ENCODE data around the gene YKT6.

DNA sequence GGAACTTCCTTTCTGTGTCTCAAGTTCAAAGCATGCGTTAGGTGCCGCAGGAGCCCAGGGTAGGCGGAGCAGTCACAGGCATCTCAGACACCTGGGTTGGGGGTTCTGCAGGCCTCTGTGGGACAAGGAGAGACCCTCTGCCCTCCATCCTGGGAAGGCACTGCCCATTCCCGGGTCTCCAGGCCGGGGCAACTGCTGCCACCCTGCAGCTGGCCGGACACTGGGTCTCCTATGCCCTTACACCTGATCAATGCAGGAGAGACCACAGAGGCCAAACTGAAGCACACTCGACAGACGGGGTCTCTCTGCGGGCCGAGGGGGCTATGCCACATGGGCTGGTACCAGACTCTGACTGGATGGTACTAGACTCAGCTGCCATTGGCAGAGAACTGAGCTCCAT is 36.9 kb downstream of the YKT6 start:
- TF ChIP-seq, protein P1, sequence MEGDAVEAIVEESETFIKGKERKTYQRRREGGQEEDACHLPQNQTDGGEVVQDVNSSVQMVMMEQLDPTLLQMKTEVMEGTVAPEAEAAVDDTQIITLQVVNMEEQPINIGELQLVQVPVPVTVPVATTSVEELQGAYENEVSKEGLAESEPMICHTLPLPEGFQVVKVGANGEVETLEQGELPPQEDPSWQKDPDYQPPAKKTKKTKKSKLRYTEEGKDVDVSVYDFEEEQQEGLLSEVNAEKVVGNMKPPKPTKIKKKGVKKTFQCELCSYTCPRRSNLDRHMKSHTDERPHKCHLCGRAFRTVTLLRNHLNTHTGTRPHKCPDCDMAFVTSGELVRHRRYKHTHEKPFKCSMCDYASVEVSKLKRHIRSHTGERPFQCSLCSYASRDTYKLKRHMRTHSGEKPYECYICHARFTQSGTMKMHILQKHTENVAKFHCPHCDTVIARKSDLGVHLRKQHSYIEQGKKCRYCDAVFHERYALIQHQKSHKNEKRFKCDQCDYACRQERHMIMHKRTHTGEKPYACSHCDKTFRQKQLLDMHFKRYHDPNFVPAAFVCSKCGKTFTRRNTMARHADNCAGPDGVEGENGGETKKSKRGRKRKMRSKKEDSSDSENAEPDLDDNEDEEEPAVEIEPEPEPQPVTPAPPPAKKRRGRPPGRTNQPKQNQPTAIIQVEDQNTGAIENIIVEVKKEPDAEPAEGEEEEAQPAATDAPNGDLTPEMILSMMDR (optimal IDR thresholded peaks at IDR 0.05 in 1 of 3, IDR thresholded peaks at IDR 0.05 in 1 of 3, conservative IDR thresholded peaks at IDR 0.05 in 1 of 3; ENCODE audit: extremely low read depth in 1 of 3, insufficient read depth in 2 of 3, low read length in 3 of 3), result no peak
- no peak for TF ChIP-seq EZH2 (IDR thresholded peaks at IDR 0.05; ENCODE audit: low read length)

Data from keratinocyte (primary cell).